ENCODE results near the gene EFCAB12. TPM values are rescaled to one million over a fixed set of nuclear protein-coding genes. Genes with fewer than 3 reads are reported as not detected.

Gene EFCAB12
- total RNA-seq, 1 donor from 2014 or later: not detected

DNA sequence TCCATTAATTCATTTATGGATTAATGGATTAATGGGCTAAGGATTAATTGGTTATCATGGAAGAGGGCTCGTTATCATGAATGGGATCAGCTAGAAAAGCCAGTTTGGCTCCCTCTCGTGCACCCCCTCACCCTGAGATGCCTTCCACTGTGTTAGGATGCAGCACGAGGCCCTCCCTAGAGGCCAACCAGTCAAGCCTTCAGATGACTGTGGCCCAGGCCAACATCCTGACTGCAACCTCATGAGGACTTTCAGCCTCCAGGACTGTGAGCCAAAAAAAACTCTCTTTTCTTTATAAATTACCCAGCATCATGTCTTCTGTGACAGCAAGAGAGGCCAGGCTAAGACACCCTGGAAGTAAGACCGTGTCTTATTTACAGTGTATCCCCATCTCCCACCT is 9.0 kb downstream of the EFCAB12 start:
- FAIRE-seq (no peak), DNase-seq (ENCODE audit: low read depth) (no peak)
- TF ChIP-seq CTCF (IDR thresholded peaks at IDR 0.05; ENCODE audit: insufficient read depth, low read length, severe bottlenecking): no peak
- Histone ChIP-seq H3K4me3 (ENCODE audit: low read depth, low read length) (no peak overlapping the region), H3K27me3 (ENCODE audit: control insufficient read depth, insufficient read depth, low read length) (no peaks in the 10 kb centered on the region), H3K36me3 (ENCODE audit: control insufficient read depth, insufficient read depth, low read length) (no peaks in the 10 kb centered on the region)

DNA sequence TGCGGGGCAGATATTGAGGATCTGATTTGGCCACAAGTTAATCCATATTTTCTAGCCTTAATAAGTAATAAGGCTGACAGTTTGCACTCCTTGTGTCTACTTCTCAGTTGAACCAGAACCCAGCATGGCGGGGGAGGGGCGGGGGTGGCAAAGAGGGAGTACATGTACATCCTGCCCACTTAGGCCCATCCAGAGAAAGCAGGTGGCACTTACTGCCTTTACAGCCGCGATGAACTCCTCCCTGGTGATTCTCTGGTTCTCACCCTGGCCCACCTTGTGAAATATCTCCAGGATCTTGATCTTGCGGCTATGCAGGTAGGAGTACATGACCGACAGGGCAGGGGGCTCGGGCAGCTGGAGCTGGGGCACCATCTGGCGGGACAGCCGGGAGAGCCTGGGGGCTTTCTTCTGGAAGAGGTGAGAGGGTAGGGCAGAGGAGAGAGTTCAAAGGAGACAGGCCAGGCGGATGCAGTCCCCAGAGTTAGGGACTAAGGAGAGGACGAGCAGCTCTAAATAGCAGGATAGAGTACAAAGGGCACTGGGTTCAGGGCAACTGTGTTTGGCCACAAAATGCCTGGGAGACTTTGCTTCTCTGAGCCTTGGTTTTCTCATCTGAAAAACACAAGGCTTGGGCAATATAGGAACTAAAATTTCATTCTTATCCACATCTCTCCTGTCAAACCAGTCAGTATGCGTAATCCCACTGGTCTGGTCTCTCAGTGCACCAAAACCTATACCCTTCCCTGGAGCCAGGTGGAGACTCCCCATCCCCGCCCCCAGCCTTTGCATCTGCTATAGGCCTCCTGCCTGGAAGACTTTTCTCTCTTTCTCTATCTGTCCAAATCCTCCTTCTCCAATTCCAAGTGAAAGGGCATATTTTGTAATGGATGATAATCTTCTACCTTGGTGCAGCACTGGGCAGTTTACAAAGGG is 10.1 kb downstream of the EFCAB12 start:
- Histone ChIP-seq H3K4me3 (ENCODE audit: low read depth, low read length) (no peak overlapping the region), H3K27me3 (ENCODE audit: control insufficient read depth, insufficient read depth, low read length) (no peaks in the 10 kb centered on the region), H3K36me3 (ENCODE audit: control insufficient read depth, insufficient read depth, low read length) (no peaks in the 10 kb centered on the region)
- DNase-seq (ENCODE audit: low read depth) (no peak), FAIRE-seq (no peak)
- TF ChIP-seq CTCF (IDR thresholded peaks at IDR 0.05; ENCODE audit: insufficient read depth, low read length, severe bottlenecking): no peak

DNA sequence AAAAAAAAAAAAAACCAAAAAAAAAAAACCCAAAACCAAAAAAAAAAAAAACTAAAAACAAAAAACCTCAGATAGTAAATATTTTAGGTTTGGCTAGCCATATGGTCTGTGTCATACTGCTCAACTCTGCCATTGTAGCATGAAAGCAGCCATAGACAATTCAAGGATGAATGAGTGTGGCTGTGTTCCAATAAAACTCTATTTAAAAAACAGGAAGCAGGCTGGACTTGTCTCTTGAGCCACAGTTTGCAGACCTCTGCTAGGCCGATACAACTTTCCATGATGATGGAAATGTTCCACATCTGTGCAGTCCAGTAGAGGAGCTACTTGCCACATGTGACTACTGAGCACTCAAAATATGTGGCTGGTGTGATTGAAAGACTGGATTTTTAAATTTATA is 11.1 kb downstream of the EFCAB12 start:
- Histone ChIP-seq H3K36me3 (ENCODE audit: control insufficient read depth, insufficient read depth, low read length) (no peaks in the 10 kb centered on the region), H3K27me3 (ENCODE audit: control insufficient read depth, insufficient read depth, low read length) (no peaks in the 10 kb centered on the region), H3K4me3 (ENCODE audit: low read depth, low read length) (no peak overlapping the region)
- DNase-seq (ENCODE audit: low read depth) (no peak), FAIRE-seq (no peak)
- no peak for TF ChIP-seq CTCF (IDR thresholded peaks at IDR 0.05; ENCODE audit: insufficient read depth, low read length, severe bottlenecking)

DNA sequence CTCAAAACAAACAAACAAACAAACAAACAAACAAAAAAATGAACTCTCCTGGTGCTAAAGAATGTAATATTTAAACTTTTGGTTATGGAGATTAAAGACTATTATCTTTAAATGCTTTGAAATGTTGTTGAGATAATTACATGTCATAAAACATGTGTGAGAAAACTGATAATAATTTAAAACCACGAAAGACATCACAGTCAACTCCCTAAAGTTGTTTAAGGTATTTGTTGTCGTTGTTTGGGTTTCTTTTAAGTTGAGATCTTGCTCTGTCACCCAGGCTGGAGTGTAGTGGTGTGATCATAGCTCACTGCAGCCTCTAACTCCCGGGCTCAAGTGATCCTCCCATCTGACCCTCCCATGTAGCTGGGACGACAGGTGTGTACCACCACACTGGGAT is 12.0 kb downstream of the EFCAB12 start:
- TF ChIP-seq CTCF (IDR thresholded peaks at IDR 0.05; ENCODE audit: insufficient read depth, low read length, severe bottlenecking): no peak
- H3K27me3 ChIP-seq (ENCODE audit: control insufficient read depth, insufficient read depth, low read length): no peaks in the 10 kb centered on the region
- H3K36me3 ChIP-seq (ENCODE audit: control insufficient read depth, insufficient read depth, low read length): no peaks in the 10 kb centered on the region
- DNase-seq (ENCODE audit: low read depth) (no peak), FAIRE-seq (no peak)
- H3K4me3 ChIP-seq (ENCODE audit: low read depth, low read length): no peak overlapping the region

- no peak for DNase-seq (ENCODE audit: low read depth)
- no peak for FAIRE-seq
- TF ChIP-seq CTCF (IDR thresholded peaks at IDR 0.05; ENCODE audit: insufficient read depth, low read length, severe bottlenecking): no peak
Measured at GRCh38 chr3:129415830-129416229, 12.6 kb downstream of the EFCAB12 start.

More at GRCh38 chr3:129415830-129416229, 12.6 kb downstream of the EFCAB12 start:
- Histone ChIP-seq H3K4me3 (ENCODE audit: low read depth, low read length) (no peak overlapping the region), H3K27me3 (ENCODE audit: control insufficient read depth, insufficient read depth, low read length) (no peaks in the 10 kb centered on the region), H3K36me3 (ENCODE audit: control insufficient read depth, insufficient read depth, low read length) (no peaks in the 10 kb centered on the region)
